ENCODE data around the gene CDK11B.

Gene CDK11B

DNA sequence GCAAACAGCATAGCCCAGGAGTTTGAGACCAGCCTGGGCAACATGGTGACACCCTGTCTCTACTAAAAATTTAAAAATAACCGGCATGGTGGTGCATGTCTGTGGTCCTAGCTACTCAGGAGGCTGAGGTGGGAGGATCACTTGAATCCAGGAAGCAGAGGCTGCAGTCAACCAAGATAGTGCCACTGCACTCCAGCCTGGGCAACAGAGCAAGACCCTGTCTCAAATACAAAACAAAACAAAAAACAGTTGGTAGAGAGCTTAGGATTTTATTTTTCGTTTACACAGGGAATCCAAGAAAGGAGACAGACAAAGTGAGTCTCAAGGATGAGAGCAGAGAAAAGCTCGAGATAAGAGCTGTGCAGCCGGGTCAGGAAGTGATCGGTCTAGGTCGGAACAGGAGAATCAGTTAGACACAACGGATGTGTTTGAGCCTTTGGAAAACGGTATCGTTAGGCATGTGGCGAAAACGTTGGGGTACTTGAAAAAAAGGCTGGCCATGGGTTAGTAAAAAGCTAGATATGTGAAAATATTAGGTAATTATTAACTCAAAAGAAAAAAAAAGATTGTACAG lies 45.2 kb downstream of the CDK11B start:
- in situ Hi-C loops (cut with HindIII; ENCODE audit: low pct_unique_long_range_greater_than_20kb, low sequenced_read_pairs): no loop called here
- TF ChIP-seq JUND (IDR thresholded peaks at IDR 0.05; ENCODE audit: low read depth): no peak
- no peak for DNase-seq (ENCODE audit: low read depth in 1 of 2, low spot score in 1 of 2)

DNA sequence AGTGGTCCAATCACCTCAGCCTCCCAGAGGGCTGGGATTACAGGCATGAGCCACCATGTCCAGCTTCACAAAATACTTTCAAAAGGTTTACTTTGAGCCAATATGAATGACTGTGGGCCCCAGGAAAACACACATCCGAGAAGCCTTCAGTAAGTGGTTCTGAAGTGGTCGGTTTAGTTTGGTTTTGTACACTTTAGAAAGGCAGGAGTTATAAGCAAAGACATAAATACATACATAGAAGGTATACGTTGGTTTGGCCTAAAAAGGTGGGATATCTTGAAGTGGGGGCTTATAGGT lies 46.8 kb downstream of the CDK11B start:
- DNase-seq (ENCODE audit: low read depth in 1 of 2, low spot score in 1 of 2): no peak
- in situ Hi-C loops (cut with HindIII; ENCODE audit: low pct_unique_long_range_greater_than_20kb, low sequenced_read_pairs): no loop called here
- TF ChIP-seq JUND (IDR thresholded peaks at IDR 0.05; ENCODE audit: low read depth): no peak

DNA sequence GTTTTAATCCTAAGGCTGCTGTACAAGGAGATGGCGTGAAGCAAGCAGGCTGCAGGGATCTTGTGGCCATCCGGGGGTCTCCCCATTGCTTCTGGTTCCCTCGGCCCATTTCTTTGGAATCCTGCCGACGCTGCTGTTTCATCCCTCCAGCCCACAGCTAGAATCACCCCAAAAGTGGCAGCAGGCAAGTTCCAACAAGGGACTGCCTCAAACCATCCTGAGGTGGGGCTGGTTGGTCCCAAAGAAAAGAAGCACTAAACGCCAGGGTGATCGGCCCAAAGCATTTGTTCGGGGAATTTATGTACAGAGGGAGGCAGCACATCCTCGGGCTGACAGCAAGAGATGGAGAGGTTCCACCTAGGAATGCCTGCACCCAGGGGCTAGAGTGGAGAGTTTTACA lies 48.0 kb downstream of the CDK11B start:
- no peak for TF ChIP-seq JUND (IDR thresholded peaks at IDR 0.05; ENCODE audit: low read depth)
- in situ Hi-C loops (cut with HindIII; ENCODE audit: low pct_unique_long_range_greater_than_20kb, low sequenced_read_pairs): no loop called here
- DNase-seq (ENCODE audit: low read depth in 1 of 2, low spot score in 1 of 2): no peak

DNA sequence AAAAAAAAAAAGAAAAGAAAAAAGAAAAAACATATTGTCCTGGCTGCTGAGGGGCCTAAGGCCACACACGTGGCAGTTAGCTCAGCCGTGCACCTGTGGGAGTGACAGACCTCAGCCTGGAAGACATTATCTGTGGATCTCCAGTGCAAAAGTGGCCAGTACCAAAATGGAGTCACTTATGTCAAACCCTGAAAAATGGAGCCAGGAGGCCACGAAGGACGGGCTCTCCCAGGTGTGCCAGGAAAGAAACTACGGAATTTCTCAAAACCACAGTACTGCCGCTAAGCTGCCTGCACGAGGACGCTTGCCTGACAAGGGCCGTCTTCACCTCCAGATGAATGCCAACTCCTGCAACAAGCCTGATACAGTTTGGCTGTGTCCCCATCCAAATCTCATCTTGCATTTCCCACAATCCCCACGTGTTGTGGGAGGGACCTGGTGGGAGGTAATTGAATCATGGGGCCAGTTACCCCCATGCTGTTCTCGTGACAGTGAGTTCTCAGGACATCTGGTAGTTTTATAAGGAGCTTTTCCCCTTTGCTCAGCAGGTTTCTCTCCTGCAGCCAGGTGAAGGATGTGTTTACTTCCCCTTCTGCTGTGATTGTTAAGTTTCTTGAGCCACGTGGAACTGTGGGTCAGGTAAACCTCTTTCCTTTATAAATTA lies 48.9 kb downstream of the CDK11B start:
- TF ChIP-seq JUND (IDR thresholded peaks at IDR 0.05; ENCODE audit: low read depth): no peak
- in situ Hi-C loops (cut with HindIII; ENCODE audit: low pct_unique_long_range_greater_than_20kb, low sequenced_read_pairs): no loop called here
- no peak for DNase-seq (ENCODE audit: low read depth in 1 of 2, low spot score in 1 of 2)

DNA sequence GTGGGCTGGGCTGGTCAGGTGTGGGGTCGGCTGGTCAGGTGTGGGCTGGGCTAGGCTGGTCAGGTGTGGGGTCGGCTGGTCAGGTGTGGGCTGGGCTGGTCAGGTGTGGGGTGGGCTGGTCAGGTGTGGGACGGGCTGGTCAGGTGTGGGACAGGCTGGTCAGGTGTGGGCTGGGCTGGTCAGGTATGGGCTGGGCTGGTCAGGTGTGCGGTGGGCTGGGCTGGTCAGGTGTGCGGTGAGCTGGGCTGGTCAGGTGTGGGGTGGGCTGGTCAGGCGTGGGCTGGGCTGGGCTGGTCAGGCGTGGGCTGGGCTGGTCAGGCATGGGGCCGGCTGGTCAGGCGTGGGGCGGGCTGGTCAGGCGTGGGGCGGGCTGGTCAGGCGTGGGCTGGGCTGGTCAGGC lies 52.6 kb downstream of the CDK11B start:
- no peak for TF ChIP-seq JUND (IDR thresholded peaks at IDR 0.05; ENCODE audit: low read depth)
- in situ Hi-C loops (cut with HindIII; ENCODE audit: low pct_unique_long_range_greater_than_20kb, low sequenced_read_pairs): no loop called here
- DNase-seq (ENCODE audit: low read depth in 1 of 2, low spot score in 1 of 2): no peak

DNA sequence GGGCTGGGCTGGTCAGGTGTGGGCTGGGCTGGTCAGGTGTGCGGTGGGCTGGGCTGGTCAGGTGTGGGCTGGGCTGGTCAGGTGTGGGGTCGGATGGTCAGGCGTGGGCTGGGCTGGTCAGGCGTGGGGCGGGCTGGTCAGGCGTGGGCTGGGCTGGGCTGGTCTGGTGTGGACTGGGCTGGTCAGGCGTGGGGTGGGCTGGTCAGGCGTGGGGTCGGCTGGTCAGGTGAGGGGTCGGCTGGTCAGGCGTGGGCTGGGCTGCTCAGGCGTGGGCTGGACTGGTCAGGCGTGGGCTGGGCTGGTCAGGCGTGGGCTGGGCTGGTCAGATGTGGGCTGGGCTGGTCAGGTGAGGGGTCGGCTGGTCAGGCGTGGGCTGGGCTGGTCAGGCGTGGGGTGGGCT lies 53.1 kb downstream of the CDK11B start:
- in situ Hi-C loops (cut with HindIII; ENCODE audit: low pct_unique_long_range_greater_than_20kb, low sequenced_read_pairs): no loop called here
- no peak for TF ChIP-seq JUND (IDR thresholded peaks at IDR 0.05; ENCODE audit: low read depth)
- DNase-seq (ENCODE audit: low read depth in 1 of 2, low spot score in 1 of 2): no peak

DNA sequence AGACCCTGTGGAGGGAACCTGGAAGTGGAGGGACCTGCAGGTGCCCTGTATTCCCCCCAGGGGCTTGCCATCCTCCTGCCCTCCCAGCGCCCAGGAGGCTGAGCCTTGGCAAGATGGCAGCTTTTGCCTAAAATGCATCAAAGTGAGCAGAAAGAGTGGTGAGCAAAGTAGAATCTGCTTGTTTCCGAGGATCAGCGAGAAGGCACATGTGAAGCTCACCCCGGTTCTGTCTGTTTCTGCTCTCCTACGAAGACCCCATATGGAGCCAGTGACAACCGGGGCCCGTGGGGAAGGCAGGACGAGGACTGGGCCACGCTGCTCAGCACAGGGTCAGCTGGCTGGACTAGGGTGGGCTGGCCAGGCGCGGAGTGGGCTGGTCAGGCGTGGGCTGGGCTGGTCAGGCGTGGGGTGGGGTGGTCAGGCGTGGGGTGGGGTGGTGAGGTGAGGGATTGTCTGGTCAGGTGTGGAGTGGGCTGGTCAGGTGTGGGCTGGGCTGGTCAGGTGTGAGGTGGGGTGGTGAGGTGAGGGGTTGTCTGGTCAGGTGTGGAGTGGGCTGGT lies 53.7 kb downstream of the CDK11B start:
- DNase-seq (ENCODE audit: low read depth in 1 of 2, low spot score in 1 of 2): no peak
- in situ Hi-C loops (cut with HindIII; ENCODE audit: low pct_unique_long_range_greater_than_20kb, low sequenced_read_pairs): no loop called here
- TF ChIP-seq JUND (IDR thresholded peaks at IDR 0.05; ENCODE audit: low read depth): no peak

DNA sequence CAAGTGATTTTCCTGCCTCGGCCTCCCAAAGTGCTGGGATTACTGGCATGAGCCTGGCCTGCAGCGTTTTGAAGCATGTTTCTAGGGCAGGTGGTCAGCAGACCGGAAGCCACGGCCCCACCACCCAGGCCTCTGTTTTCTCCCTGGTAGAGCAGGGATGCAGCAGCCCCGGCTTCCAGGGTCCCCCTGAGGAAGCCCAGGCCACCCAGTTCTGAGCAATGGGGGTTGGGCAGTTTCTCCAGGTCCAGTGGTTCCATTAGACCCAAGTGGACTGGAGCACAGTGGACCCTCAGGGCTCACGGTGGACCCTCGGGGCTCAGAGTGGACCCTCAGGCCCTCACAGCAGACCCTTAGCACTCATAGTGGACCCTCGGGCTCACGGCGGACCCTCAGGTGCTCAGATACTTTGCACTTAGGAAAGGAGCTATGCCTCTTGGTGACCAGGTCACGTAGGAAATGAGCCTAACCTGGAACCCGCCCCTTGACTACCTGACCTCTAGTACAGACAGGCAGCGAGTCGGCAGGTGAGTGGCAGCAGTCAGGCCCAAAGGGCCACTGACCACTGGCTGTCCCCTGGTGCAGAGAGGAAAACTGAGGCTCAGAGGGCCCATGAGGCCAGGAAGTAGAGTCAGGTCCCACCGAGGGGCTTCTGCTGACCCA lies 54.3 kb downstream of the CDK11B start:
- no peak for DNase-seq (ENCODE audit: low read depth in 1 of 2, low spot score in 1 of 2)
- in situ Hi-C loops (cut with HindIII; ENCODE audit: low pct_unique_long_range_greater_than_20kb, low sequenced_read_pairs): no loop called here
- TF ChIP-seq JUND (IDR thresholded peaks at IDR 0.05; ENCODE audit: low read depth): no peak

DNA sequence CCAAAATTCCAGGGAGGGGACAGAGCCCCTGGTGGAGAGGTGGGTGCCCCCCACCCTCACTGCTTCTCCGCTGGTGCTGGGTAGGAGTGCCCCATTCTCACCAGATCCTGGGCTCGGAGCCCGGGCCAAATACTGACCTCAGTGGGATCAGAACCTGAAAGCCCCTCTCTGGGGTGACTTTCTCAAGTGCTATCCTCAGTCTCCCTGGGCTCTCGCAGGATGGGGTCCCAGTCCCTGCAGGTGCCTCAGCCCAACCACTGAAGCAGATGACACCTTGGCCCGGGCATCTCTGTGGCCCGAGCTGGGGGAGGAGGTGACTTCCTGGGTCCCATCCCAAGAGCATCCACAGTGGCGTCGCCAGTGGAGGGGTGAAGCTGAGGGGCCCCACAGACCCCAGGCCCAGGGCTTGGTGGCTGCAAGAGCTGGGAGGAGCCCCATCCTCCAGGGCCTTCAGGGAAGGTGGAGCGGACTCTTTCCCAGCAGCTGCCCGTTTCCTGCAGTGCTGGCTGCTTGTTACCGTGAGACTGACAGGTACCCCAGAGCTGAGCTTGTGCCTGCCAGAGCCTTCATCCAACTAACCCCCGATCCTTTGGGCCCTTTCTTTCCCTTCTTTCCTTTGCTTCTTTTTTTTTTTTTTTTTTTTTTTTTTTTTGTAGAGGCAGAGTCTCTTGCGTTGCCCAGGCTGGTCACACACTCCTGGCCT lies 55.0 kb downstream of the CDK11B start:
- DNase-seq (ENCODE audit: low read depth in 1 of 2, low spot score in 1 of 2): no peak
- TF ChIP-seq JUND (IDR thresholded peaks at IDR 0.05; ENCODE audit: low read depth): no peak
- in situ Hi-C loops (cut with HindIII; ENCODE audit: low pct_unique_long_range_greater_than_20kb, low sequenced_read_pairs): no loop called here

DNA sequence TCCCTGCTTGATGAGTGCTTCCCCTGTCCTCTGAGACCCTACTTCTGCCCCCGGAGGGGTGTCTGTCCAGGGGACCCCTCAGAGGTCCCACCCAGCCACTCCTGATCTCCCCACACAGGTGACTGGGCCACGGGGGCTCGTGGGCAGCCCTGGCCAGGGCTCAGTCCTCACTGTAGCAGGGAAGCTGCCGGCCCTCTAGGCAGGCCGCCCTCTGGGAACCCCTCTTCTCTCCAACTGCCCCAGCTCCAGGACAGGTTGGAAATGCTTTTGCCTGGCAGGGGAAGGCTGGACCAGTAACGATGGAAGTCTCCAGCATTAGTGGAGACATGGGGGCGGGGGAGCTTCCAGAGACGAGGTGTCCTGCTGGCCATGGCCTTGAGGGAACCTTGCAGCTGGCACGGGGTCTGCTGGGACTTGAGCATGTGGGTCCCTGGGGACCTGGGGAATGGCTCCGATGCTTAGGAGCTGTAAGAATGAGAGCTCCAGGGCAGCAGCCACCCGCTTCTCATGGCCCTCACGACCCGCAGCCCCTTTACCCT lies 55.8 kb downstream of the CDK11B start:
- DNase-seq (ENCODE audit: low read depth in 1 of 2, low spot score in 1 of 2): no peak
- TF ChIP-seq JUND (IDR thresholded peaks at IDR 0.05; ENCODE audit: low read depth): no peak
- in situ Hi-C loops (cut with HindIII; ENCODE audit: low pct_unique_long_range_greater_than_20kb, low sequenced_read_pairs): no loop called here

DNA sequence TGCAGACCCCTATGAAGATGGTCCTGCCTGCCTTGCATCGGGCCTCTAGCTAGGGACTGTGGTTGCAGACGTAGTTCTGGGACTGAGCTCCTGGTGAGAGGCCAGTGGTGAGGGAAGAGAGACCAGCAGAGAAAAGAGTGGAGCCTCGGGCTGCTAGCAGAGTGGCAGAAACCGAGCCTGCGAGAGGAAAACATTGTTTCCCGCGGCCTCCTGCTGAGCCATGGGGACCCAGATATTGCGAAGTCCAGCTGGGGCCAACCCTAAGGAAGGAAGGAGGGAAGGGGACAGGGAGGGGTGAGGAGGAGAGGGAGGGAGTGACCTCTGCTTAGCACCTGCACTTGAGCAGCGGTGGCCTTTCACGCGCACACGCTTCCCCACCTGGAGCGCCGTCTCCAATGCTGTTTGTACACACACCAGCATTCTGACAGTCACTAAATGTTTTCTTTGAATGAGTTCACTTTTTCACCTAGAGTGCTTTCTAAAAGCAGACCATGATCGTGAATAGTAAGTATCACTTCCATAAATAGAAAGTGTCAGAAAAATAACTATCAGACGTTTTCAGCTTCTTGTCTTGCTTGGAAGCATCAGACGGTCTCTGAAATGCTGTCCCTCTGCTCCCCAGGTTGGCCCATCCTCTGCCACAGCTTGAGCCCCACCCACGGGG lies 56.4 kb downstream of the CDK11B start:
- no peak for DNase-seq (ENCODE audit: low read depth in 1 of 2, low spot score in 1 of 2)
- in situ Hi-C loops (cut with HindIII; ENCODE audit: low pct_unique_long_range_greater_than_20kb, low sequenced_read_pairs): no loop called here
- no peak for TF ChIP-seq JUND (IDR thresholded peaks at IDR 0.05; ENCODE audit: low read depth)

DNA sequence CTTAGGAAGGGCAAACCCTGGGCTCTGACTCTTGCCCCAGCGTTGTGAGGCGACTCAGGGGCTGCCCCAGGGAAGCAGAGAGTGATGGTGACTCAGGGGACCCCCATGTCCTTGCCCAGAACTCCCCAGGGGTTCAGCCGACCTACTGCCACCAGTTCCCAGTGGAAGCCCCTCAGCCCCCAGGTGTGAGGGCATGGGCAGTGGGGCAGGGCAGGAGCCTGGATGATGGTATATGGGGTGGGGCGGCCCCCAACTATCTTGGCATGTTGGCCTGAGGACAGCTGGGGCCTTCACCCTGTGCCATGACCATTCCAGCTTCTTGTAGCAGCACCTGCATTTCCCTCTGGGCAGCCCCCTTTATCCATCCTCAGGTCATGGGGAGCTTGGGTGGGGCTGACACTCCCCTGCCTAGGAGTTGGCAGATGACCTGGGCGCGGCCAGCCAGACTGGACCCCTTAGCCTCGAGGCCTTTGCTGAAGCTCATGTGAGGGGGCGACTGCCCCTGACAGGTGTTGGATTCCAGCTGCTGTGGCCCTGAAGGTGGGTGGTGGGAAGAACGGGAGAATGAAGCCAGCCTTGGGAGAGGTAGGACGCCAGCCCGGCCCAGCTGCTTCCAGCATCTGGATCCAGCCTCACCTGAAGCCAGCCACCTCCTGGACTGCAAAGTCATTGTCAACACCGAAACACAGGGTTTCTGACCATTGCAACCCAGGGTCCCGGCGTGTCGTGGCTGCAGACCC lies 57.1 kb downstream of the CDK11B start:
- TF ChIP-seq JUND (IDR thresholded peaks at IDR 0.05; ENCODE audit: low read depth): no peak
- in situ Hi-C loops (cut with HindIII; ENCODE audit: low pct_unique_long_range_greater_than_20kb, low sequenced_read_pairs): no loop called here
- DNase-seq (ENCODE audit: low read depth in 1 of 2, low spot score in 1 of 2): no peak

Measured in T47D (cell line).